ENCODE results near the gene KLHL29.

Gene KLHL29

GRCh38 chr2:23601301-23601965 is 216.5 kb downstream of the KLHL29 start:
- Histone ChIP-seq H3K4me2 (ENCODE audit: insufficient read depth, low read length) (no peak overlapping the region), H2AFZ (ENCODE audit: low read depth, low read length) (no peak overlapping the region), H3K27ac (ENCODE audit: low read length) (no peak overlapping the region), H3K79me2 (ENCODE audit: insufficient read depth, low read length) (no peaks in the 10 kb centered on the region), H3K9me3 (ENCODE audit: insufficient read depth, low read length, severe bottlenecking) (no peaks in the 10 kb centered on the region), H4K20me1 (ENCODE audit: insufficient read depth, low read length) (0 out of 2 replicates have a peak, but pooled peaks cover 4% of the 10 kb centered on the region), H3K4me3 (ENCODE audit: low read depth in 1 of 2, low read length in 2 of 2) (no peak overlapping the region), H3K27me3 (ENCODE audit: insufficient read depth, low read length, poor library complexity) (peaks cover 5% of the 10 kb centered on the region), H3K4me1 (ENCODE audit: insufficient read depth, low read length) (no peaks in the 10 kb centered on the region), H3K9ac (ENCODE audit: low read depth, low read length) (no peak overlapping the region), H3K36me3 (ENCODE audit: insufficient read depth, low read length) (no peaks in the 10 kb centered on the region)
- ATAC-seq (ENCODE audit: insufficient read depth, low read depth) (peak; percentile 57; the same call in 1 of the 3 replicates), DNase-seq (no peak)
- TF ChIP-seq CTCF (IDR thresholded peaks at IDR 0.05; ENCODE audit: borderline replicate concordance, extremely low read depth, low read length, poor library complexity, severe bottlenecking) (no peak), EZH2 (IDR thresholded peaks at IDR 0.05; ENCODE audit: borderline replicate concordance, low read depth, low read length, severe bottlenecking) (no peak)

- DNase-seq (no peak), ATAC-seq (ENCODE audit: insufficient read depth, low read depth) (no peak)
- TF ChIP-seq CTCF (IDR thresholded peaks at IDR 0.05; ENCODE audit: borderline replicate concordance, extremely low read depth, low read length, poor library complexity, severe bottlenecking) (no peak), EZH2 (IDR thresholded peaks at IDR 0.05; ENCODE audit: borderline replicate concordance, low read depth, low read length, severe bottlenecking) (no peak)
- Histone ChIP-seq H3K9ac (ENCODE audit: low read depth, low read length) (no peak overlapping the region), H3K4me1 (ENCODE audit: insufficient read depth, low read length) (no peaks in the 10 kb centered on the region), H3K36me3 (ENCODE audit: insufficient read depth, low read length) (no peaks in the 10 kb centered on the region), H3K27ac (ENCODE audit: low read length) (no peak overlapping the region), H3K27me3 (ENCODE audit: insufficient read depth, low read length, poor library complexity) (peaks cover 5% of the 10 kb centered on the region), H2AFZ (ENCODE audit: low read depth, low read length) (no peak overlapping the region), H3K79me2 (ENCODE audit: insufficient read depth, low read length) (no peaks in the 10 kb centered on the region), H3K4me3 (ENCODE audit: low read depth in 1 of 2, low read length in 2 of 2) (no peak overlapping the region), H3K9me3 (ENCODE audit: insufficient read depth, low read length, severe bottlenecking) (no peaks in the 10 kb centered on the region), H3K4me2 (ENCODE audit: insufficient read depth, low read length) (no peak overlapping the region), H4K20me1 (ENCODE audit: insufficient read depth, low read length) (0 out of 2 replicates have a peak, but pooled peaks cover 4% of the 10 kb centered on the region)
Observed at GRCh38 chr2:23602116-23602515, 217.1 kb downstream of the KLHL29 start.

GRCh38 chr2:23603156-23603555 is 218.2 kb downstream of the KLHL29 start:
- no peak overlapping the region for H3K4me3 ChIP-seq (ENCODE audit: low read depth in 1 of 2, low read length in 2 of 2)
- H3K4me2 ChIP-seq (ENCODE audit: insufficient read depth, low read length): no peak overlapping the region
- no peak overlapping the region for H2AFZ ChIP-seq (ENCODE audit: low read depth, low read length)
- no peaks in the 10 kb centered on the region for H3K9me3 ChIP-seq (ENCODE audit: insufficient read depth, low read length, severe bottlenecking)
- ATAC-seq (ENCODE audit: insufficient read depth, low read depth) (no peak), DNase-seq (no peak)
- H3K79me2 ChIP-seq (ENCODE audit: insufficient read depth, low read length): no peaks in the 10 kb centered on the region
- H3K36me3 ChIP-seq (ENCODE audit: insufficient read depth, low read length): no peaks in the 10 kb centered on the region
- H3K9ac ChIP-seq (ENCODE audit: low read depth, low read length): no peak overlapping the region
- TF ChIP-seq EZH2 (IDR thresholded peaks at IDR 0.05; ENCODE audit: borderline replicate concordance, low read depth, low read length, severe bottlenecking) (no peak), CTCF (IDR thresholded peaks at IDR 0.05; ENCODE audit: borderline replicate concordance, extremely low read depth, low read length, poor library complexity, severe bottlenecking) (no peak)
- no peaks in the 10 kb centered on the region for H3K27me3 ChIP-seq (ENCODE audit: insufficient read depth, low read length, poor library complexity)
- no peaks in the 10 kb centered on the region for H3K4me1 ChIP-seq (ENCODE audit: insufficient read depth, low read length)
- no peak overlapping the region for H3K27ac ChIP-seq (ENCODE audit: low read length)
- H4K20me1 ChIP-seq (ENCODE audit: insufficient read depth, low read length): 0 out of 2 replicates have a peak, but pooled peaks cover 4% of the 10 kb centered on the region

Data from DND-41 (cell line).